Measurements from ENCODE around the gene TRAF3IP1.

GRCh38 chr2:238397356-238397755, 77.0 kb downstream of the TRAF3IP1 start:
- TF ChIP-seq EZH2 (IDR thresholded peaks at IDR 0.05; ENCODE audit: low read length, unreplicated experiment): no peak
- TF ChIP-seq CTCF (conservative IDR thresholded peaks at IDR 0.05; ENCODE audit: low read depth, low read length): no peak
